HG03196 (cell line): ENCODE data around the gene PRKAG2.
"Not testable (repeated sequence)": the region's sequence is repeated elsewhere in the genome, so short reads cannot be mapped to it uniquely, and the experiment has no call there.

Source experiments
- ATAC-seq: cut with Tn5 transposase; IDR thresholded peaks from one replicate; pipeline ENCODE4 v1.9.1; 2021; ENCODE audit not compliant: unreplicated experiment

The PRKAG2 gene

DNA sequence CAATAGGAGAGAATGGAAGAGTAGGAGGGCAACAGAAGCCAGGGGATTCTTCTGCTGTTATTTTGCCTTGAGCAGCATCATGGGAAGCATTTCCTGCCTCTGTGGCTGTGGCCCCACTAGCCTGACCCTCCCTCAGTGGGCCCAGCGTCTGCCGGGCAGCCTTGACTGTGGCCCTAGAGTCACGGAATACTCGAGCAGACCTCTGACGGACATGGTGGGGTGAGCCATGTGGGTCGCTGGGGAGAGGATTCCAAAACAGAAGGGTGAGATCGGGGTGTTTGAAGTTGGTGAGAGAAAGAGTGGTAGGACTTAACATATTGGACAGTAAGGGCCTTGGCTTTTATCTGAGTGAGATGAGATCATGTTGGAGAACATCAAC is 8.3 kb upstream of the PRKAG2 start:
- no peak for ATAC-seq

DNA sequence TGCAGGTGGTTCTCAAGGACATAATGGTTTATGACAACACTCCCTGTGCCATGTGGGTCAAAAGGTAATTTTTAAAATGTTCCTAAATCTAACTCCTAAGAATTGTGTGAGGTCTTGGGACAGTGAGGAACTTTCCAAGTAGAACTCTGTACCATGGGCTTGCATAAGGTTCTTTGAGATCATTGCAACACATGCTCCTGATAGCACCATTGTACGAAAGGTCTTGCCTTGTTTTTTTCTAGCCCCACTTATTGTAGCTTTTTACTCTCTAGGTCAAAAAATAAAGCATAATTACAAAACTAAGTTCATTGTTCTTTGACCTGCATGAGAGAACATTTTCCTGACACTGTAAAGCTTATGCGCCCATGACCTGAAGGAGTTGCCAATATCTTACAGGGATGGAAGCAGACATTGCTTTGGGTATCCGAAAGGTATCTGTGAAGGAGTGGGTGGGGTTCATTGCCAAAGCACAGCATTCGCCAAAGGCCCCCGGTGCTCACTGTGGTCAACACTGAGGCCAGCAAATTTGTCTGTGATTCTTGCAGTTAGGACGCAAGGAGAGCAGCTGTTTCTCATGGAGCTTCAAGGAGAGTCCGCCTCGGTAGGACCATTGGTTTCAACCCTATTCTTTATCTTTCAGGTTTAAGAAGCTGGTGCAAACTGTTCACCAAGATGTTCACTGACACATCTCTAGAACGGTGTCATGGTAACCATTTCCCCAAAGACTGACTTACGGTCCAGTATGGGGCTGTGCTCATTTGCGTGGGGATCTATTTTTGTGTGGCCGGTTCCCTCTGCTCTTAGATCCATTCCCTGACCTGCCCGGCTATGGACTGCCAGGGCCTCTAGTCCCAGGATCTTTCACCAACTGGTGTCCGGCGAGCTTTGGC is 7.6 kb upstream of the PRKAG2 start:
- ATAC-seq: no peak

DNA sequence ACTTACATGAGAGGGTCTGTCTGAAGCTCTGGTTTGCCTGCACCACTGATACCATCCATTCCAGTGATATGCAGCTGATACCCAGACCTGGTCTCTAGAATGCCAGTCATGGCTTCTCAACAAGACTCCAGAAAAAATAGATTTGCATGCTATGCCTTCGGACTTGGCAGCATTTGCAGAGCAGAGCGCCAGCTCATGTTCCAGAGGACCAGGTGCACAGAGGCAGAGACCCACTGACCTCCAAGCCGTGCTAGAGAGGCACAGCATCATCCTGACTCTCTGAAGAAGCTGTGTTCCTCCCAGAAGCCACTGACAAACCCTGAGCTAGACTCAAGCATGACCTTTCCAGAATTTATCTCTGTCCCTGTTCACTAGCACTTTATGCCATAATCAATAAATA is 6.9 kb upstream of the PRKAG2 start:
- ATAC-seq: no peak

DNA sequence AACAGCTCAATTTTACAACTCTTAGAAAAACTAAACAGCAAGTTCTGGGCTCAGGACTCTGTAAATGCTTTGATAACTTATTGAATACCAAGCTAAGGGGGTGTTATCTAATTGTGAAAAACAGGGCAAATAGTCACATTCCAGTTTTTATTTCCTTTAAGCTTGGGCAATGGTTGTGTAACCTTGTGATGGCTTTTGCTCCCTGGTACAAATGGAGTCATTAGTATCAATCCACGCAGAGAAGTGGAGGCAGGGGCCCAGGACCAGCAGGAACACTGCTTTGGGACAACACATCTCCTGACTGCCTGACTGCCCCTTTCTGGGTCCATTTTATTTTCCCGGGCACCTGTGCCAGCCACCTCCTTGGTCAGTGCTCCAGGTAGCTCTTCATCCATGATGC is 5.8 kb upstream of the PRKAG2 start:
- ATAC-seq: no peak

DNA sequence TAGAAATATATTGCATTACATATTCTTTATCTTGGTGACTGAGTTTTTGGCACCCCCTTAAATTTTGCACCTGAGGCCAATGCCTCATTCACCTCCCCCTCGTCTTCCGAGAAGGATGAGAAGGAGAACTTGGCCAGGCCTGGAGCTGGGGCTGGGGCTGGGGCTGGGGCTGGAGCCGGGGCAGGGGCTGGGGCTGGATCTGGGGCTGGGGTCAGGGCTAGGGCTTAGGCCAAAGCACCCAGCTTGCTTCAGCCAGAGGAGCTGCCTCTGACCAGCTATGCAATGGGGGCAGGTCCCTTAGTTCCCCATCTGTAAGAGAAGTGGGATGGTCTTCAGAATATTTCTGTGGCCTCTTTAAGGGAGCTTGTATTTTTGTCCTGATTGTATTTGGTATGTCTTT is 3.8 kb upstream of the PRKAG2 start:
- no peak for ATAC-seq

DNA sequence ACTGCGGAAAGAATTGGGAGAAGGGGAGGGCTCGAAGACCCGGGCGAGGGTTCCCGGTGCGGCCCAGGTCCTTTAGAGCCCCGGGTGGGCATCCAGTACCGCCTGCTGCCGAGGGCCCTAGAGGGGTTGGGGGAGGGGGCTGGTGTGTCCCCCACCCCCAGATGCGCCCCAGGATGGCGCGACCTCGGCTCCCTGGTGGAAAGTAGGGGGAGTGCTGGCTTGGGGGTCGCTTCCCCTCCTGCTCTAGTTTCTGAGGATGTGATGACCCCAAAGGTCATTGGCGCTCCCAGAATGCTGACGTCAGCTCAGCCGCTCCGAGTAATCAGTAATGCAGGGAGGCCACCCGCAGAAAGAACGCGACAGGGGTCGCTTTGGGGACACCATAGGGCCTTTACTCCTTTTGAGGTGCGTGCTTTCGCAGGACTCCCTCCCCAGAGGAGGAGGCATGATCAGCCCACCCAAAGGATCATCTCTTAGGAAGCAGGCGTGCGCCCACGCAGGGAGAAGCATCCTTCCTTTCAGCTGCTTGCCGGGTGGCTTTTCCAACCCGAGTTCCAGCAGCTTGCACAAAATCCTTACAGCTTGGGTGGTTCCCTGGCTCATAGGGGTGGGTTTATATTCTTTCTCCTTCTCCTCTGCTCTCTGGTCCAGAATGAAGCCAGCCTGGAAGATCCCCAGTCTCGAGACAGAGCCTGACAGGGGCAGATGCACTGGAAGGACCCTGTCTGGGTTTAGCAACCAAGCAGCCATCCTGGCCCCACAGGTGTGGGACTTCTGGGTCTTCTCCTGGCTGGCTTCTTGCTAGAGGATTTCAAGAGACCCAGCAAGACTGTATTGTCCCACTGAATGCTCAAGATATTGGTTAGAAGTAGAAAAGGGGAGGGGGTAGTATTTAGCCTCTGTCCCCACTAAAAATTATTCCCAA is 1.3 kb upstream of the PRKAG2 start:
- no peak for ATAC-seq

DNA sequence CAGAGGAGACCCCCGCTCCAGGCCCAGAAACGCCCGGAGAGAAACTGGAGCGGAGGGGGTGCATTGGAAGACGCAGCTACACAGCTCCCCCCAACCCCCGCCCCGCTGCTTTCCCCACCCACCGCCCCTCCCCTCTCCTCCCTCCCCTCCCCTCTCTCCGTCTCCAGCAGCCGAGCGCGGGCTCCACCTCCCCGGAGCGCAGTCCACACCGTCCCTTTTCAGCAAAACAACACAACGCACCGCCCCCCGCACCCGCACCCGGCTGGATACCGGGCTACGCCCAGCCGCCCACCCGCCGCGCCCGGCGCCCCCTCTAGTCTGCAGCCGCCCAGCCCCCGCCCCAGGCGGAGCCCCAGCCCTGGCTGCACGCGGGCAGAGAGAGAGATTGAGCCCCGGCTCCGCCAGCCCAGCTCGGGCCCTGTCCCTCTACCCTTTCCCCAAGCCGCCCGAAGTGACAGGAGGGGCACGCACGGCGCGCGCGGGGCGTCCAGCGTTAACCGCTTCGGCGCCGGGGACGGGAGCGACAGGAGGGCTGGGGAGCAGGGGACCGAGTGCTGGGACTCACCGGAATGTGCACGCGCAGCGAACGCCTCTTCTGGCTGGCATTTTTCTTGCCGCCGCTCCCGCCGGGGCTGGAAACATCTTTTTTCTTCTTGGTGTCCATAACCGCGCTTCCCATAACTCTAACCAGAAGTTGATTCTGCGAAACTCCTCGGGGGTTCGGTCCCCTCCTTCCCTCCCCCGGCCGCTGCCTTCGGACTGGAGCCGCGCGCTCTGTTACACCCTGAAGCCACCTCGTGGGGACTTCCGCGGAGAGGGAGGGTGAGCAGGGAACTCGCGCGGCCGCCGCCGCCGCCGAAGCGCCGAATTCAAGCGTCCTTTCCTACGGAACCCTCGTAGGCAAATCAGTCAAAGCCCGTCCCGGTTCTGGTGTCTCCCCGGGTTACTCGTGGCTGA is 695 bp downstream of the PRKAG2 start:
- no peak for ATAC-seq

DNA sequence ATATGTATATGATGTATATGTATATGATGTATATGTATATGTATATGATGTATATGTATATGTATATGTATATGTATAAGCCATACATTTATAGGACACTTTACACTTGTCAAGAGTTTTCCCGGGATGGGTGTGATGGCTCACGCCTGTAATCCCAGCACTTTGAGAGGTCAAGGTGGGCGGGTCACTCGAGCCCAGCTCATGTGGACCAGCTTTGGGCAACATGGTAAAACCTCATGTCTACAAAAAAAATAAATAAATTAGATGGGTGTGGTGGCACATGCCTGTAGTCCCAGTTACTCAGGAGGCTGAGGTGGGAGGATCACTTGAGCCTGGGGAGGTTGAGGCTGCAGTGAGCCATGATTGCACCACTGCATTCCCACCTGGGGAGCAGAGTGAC is 2.4 kb downstream of the PRKAG2 start:
- ATAC-seq: not testable (repeated sequence)

DNA sequence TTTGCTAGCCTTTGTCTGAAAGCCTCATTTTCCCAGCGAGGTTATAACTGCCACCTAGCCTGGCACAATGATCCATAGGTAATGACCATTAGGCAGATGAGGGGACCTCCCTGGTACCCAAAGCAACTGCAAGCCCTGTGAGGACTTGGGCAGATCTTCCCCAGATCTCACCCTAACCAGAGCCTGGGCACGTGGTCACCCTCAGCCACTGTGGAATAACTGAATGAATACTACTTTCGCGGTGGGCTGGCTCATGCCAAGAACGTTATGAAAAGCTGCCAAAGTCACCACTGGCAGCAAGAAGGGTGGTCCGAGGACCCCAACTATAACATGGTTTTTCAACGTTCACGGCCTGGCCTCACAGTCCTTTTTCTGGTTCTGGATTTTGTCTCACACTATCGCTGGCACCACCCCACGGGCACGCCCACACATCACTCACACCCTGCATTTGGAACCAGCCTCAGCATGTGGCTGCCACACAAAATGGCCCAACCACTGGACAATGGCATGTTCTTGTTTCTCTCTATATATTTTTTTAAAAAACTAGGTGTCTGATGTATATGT is 3.4 kb downstream of the PRKAG2 start:
- ATAC-seq: no peak

DNA sequence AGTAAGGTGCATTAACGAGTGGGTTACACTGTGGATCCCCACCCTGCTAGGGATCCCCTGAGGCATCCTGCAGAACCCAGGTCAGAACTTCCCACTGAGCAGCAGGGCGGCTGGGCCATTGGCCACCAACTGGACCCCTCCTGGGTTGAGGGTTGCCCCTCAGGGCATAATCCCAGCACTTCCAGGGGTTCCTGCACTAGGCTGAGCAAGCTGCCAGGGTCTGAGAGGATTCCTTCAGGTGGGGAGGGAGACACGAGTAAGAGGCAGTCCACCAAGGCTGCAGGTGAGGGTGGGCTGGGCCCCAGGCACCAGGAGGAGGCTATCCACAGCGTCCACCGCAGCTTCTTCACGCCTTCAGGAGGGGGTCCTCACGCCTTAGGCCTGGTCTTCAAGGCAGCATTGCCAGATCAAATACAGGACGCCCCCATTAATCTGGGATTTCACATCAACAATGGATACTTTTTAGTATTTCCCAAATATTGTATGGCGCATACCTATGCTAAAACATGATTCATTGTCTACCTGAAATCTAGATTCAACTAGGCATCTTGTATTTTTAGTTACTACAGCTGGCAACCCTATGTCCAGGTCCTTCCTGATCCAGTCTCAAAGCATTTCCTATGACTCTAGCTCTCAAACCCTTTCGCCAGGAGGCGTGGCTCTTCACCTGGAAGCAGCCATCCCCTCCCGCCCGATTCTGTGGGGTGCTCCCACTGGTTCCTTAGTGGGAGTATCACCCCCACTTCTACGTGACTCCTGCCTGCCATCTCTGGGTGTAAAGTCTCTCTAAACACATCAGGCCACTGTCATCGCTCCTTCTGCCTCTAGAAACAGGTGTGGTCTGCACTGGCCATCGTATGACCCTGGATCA is 4.1 kb downstream of the PRKAG2 start:
- no peak for ATAC-seq

DNA sequence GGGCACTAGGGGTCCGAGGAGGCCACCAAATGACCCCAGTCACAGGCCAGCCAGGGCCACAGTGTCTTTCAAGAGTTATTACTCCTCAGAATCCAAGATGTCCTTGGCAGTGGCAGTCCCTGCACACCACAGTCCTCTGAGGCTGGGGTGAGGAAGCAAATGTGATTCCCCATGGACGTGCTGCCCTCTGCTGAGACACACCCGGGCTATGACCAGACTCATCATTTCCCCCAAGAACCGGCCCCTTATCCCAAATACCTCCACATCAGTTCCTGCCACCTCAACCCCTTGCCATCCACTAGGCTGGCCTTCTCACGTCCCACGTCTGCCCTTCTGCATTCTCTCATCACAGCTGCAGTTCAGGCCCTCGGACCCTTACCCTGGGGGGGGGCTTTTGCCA is 5.0 kb downstream of the PRKAG2 start:
- no peak for ATAC-seq

DNA sequence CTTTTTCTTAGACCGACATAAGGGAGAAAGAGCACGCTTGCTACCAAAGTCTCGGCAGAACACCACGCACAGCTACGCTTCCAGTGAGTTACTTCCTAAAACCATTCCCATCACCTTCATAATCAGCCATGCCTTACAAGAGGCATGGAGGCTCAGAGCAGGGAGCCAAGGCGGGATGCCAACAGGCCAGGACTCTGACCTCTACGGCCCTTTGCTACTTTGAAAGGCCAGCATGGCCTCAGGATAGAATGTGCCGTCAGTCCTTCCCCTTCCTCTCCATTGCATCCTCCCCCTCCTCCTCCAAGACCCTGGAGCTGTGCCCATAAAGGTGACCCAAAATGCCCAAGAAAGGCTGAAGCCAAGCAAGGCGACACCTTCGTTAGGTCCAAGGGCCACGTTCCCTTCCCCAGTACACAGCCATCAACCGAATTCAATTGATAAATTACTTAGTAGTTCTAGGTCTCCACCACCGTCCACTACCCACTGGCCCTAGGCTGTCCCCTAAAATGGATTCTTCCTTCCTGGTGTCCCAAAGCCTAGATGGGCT is 5.7 kb downstream of the PRKAG2 start:
- ATAC-seq: no peak

DNA sequence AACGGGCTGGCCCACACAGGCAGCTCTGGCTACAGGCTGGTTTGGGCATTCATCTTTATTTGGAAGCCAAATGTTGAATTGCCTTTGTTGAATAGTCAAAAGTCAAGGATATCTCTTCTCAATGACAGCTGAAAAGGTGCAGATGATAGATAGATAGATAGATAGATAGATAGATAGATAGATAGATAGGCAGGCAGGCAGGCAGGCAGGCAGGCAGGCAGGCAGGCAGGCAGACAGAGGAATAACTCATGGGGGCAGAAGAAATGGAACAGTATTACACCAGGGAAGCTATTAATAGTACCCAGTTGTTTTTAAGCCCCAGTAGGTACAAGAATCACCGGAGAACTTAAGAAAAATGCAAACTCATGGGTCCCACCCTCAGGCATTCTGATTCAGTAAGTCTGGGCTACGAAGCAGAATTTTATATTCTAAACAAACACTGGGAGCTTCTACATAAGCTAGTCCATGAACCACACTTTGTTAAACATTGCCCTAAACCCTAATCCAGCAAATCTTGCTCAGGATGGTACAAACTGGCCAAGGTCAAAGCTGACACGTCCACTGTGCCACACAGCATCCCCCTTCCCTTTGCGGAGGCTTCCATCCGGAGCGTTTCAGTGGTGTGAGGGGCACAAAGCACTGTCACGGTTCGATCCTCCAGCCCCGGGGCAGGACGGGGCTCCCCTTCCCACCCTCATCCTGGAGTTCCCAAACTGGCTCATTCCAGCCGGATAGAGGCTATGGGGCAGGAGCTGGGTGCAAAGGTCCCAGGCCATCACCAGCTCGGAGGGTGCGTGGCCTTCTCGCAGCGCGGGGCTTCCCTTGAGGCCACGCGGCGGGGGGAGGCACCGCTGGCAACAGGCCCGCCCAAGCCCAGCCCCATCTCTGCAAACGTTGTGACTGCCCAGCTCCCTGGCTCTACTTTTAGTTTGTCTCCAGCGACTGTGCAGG is 6.7 kb downstream of the PRKAG2 start:
- ATAC-seq: no peak

DNA sequence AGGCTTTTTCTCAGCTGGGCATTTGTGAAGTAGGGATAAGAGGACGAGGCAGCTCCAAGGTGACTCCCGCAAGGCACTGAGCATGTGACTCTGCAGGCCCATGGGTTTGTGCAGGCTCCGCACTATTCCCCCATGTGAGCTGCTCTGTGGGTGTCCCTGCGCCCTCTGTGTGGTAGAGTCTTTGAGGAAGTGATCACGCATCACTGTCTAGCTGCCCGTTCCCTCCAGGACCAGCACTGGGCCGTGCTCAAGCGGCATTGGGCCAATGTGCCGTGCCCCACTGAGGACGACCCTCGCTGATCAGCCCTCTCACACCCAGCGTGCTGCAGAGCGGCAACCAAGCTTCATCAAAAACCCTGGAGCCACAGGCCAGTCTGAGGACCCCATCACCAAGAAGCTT is 7.5 kb downstream of the PRKAG2 start:
- no peak for ATAC-seq

DNA sequence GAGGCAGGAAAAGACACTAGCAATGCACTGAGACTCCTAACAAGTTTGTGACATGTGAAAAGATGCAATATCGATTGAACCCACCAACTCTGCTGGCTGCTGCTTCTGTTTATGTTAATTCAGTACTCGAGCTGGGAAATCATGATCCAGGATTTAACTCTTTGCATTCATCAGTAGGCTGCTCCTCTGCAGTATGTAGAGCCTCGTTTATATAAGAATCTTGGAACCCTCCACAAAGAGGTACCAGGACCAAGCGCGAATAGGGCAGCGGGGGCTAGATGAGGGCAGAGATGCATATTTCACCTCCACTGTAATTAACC is 7.8 kb downstream of the PRKAG2 start:
- ATAC-seq: no peak

DNA sequence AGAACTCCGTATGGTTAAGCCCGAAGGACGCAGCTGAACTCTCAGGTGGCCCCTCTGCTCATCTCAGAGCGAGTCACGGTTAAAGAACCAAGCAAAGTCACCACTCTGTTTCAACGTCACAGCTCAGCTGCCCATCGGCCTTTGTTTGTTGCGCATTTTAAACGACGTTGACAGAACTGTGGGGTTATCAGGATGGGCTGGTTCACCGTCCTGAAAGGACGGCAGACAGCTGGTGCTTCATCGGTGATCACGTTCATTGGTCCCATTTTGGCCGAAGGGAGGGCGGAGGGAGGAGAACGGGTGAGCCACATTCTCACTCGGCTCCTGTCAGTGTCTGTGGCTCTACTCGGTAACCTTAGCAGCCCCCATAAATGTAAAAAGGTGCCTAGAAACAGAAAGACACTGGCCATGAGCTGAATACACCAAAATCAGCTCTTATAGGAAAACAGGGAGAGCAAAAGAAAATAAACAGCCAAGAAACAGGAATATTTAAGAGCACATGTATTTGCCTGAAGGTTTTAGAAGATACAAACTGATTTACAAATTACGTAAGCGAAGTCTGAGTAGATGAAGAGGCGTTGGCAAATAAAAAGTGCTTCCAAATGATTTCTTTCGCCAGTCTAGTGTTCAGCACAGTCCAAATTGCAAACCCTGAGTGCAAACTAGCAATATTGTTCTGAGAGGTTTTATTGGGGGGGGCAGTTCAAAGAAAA is 8.4 kb downstream of the PRKAG2 start:
- ATAC-seq: no peak

DNA sequence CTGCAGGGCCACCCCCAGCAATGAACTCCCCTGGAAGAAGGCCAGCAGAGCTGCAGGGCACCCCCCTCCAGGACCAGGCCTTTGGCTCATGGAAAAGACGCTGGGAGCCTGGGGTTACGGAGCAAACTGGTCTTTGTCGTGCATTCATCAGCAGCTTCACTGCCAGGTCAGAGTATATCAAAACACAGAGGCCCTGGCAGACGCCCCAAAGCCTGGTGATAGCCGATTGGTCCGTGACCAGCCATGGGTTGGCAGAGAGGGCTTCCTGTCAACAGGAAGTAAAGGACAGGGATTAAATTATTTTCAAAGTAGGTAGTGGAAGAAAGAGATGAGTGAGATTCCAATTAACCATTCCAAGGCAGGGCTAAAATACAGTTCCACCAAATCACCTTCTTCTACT is 9.0 kb downstream of the PRKAG2 start:
- no peak for ATAC-seq
